Kidney glomerular epithelial cell (primary cell): ENCODE results near the gene CFAP210.
A peak's percentile ranks its signal among the peaks of the same experiment; 100 is the strongest.
"Not testable (repeated sequence)": the region's sequence is repeated elsewhere in the genome, so short reads cannot be mapped to it uniquely, and the experiment has no call there.

Experiments used
- DNase-seq: peaks from one replicate; lab custom pipeline; 2025; lab: John Stamatoyannopoulos, UW

CFAP210 gene

DNA sequence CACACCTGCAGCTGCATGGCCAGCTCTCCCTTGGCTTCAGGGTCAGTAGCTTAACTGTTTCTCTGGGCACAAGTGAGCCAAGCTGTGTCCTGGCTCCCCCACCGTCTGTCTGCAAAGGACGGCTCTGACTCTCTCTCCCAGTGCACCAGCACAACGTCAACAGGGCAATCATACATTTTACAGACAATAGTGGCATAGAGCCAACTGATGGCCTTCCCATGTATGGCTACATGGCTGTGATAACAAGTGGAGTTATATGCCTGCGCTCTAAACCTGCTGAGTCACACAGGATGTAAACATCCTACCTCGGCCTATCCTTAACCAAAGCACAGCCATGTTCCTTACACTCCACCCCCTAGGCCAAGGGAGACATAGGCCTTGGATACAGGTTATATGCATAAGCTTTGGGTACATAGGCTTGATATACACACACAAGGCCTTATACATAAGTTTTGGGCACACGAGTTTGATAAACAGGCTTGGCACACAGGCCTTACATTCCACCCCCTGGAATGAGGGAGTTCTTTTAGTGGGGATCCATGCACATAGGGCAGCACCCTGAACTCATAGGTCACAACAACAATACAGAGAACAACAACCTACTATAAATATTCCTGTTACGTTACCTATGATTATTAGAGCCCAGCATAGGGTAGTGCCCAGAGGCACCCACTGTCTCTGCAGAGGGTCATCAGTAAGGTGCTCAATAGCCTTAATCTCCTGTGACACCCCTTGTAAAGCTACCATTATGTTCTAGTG, 17.7 kb upstream of the CFAP210 start:
- DNase-seq = no peak

DNA sequence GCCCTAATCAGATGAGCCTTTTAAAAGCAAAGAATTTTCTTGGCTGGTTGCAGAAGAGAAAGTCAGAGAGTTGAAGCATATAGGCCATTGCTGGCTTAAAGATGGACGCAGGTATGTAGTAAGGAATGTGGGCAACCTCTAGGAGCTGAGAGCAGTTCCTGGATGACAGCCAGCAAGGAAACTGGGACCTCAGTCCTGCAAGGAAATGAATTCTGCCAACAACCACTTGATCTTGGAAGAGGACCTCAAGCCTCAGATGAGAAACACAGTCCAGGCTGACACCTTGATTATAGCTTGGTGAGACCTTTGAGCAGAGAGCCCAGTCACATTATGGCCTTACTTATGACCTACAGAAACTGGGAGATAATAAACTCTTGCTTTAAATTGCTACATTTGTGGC, 15.8 kb upstream of the CFAP210 start:
- DNase-seq = no peak

DNA sequence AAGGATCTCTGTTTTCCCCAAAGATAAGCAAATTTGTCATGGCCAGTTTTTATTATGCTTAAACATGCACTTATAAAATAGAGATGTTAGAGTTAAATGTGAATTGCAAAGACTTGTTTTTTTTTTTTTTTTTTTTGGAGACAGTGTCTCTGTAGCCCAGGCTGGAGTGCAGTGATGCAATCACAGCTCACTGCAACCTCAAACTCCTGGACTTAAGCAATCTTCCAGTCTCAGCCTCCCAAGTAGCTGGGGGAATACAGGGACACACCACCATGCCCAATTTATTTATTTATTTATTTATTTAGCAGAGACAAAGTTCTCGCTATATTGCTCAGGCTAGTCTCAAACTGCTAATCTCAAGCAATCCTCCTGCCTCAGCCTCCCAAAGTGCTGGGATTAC, 15.1 kb upstream of the CFAP210 start:
- no peak for DNase-seq

DNA sequence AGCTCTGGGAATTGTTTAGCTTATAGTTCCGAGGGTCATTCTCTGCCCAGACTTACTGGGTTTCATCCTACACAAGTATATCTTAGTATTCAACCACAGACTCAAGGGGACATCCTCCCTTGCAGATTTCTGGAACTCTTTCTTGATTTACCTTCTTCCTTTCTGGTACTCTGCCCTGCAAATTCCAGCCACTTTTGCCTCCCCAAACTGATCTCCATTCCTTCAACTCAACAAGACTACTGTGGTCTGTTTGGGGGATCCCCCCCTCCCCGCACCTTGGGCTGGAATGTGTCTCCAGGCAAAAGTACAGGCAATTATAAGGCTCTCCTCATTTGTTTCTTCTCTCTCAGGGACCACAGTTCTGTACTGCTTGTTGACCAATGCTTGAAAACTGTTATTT, 13.4 kb upstream of the CFAP210 start:
- DNase-seq = no peak

DNA sequence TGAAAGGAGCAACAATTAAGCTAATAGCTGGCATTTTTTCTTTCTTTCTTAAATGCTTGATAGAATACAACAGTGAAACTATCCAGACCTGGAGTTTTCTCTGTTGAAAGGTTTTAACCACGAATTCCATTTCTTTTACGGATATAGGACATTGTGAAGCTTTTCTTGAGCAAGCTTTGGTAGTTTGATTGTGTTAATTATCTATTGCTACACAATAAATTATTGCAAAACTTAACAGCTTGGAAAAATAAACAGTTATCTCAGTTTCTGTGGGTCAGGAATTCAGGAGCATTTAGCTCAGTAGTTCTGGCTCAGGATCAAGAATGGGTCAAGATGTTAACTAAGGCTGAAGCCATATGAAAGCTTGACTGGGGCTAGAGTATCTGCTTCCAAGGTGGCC, 11.7 kb upstream of the CFAP210 start:
- DNase-seq = peak; percentile 54

DNA sequence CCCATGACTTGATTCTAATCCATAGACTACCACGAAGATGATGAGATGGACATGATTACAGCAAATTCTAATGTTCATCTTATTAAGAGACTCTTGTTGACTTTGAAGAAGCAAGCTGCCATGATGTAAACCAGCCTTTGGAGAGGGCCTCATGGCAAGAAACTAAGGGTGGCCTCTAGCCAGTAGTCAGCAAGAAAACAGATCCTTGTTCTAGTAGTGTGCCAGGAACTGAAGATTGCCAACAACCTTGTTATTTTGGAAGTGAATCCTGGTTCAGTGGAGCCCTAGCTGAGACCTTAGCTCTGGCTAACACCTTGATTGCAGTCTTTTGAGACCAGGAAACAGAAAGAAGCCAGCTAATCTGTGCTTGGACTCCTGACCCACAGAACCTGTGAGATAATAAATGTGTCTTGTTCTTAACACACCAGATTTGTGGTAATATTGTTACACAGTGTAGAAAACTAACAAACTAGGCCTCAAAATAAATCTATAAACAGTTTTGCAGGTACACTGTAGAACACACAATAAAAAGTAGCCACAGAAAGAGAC, 10.0 kb upstream of the CFAP210 start:
- DNase-seq = no peak

DNA sequence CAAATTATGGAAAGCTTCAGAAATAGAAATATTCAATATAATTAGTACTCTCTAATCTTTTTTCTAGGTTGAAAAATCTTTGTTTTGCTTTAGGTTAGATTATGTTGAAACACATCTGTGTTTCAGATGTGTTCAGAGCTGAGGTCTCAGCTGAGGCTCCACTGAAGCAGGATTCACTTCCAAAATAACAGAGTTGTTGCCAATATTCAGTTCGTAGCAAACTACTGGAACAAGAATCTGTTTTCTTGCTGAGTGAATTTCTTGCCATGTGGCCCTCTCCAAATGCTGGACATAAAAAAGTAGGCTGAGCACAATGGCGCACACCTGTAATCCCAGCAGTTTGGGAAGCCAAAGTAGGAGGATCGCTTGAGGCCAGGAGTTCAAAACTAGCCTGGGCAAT, 8.8 kb upstream of the CFAP210 start:
- no peak for DNase-seq

DNA sequence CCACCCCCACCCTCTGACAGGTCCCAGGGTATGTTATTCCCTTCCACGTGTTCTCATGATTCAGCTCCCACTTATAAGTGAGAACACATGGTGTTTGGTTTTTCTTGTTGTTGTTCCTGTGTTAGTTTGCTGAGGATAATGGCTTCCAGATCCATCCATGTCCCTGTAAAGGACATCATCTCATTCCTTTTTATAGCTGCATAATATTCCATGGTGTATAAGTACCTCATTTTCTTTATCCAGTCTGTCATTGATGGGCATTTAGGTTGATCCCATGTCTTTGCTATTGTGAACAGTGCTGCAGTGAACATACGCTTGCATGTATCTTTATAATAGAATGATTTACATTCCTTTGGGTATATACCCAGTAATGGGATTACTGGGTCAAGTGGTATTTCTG, 5.0 kb upstream of the CFAP210 start:
- DNase-seq = not testable (repeated sequence)

DNA sequence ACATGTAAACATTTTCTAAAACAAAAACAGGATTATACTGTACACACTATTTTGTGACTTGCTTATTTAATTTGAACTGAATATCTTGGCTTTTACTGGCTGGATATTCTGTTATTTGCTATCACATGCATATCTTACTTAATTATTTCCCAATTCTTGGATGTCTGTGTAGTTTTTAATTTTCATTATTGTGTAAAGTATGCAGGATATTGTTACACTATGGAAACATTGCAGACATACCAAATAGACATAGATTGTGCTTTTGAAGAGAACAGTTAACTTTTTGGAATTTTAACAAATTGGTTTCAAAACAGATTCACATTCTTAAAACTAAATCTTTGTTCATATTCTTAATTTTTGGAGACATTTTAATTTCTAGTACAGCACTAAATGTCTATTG, 2.2 kb upstream of the CFAP210 start:
- no peak for DNase-seq

DNA sequence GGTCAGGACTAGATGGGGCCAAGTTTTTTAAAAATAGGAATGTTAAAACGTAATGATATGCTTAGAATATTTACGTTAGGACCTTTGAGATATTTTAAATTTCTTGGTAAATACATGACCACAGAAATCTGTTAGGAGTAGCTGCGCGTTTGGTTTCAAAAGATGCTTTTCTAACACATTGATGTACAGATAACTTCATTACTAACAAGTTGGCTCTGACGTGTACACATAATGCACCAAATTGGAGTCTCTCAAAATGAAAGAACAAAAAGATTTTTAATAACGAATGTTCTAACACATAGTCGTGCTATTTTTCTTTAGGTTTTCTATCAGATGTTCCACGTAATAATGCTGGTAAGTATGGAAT, 672 bp upstream of the CFAP210 start:
- no peak for DNase-seq

DNA sequence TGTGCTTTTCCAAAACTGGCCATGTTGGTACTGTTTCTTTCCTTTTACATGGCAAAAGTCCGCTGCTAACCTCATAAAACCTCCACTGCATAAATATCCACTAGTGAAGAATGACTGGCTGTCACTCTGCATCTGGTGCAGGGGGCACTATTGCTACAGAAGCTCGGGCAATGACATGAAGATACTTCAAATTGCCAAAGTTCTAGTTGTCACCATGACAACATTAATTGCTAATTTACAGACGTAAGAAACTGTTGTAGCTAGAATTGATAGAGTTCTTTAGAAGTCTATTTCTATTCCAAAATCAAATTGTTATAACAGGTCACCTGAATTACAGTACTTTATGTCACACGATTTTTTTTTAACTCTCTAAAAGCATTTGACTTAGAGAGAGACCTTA, 845 bp downstream of the CFAP210 start:
- DNase-seq = no peak

DNA sequence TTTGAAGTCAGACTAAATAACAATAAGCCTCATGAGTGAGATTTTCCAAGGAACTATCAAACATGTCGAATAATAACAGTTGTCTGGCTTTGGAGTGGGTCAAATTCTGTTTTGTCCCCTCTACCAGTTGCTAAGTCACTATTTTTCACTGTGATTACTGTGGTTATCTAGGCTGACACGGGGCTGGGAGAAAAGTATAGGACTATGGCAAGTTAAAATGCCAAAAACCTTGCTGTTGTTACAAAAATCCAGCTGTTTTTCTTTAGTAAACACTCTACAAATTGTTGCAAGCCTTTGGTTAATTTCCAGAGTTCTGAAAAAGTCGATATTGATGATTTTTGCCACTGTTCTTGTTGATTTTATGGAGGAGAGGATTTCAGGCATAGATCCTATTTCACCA, 1.5 kb downstream of the CFAP210 start:
- no peak for DNase-seq

DNA sequence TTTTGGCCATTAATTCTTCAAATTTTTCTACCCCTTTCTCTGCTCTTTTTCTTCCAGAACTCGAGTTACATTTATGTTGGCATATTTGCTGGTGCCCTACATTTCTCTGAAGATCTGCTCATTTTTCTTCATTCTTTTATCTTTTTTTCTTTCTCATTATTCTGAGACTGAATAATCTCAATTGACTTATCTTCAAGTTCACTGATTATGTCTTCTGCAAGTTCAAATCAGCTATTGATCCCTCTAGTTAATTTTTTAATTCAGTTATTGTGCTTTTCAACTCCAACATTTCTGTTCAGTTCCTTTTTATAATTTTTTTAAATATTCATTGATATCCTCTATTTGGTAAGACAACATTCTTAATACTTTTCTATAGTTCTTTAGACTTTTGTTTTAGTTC, 3.2 kb downstream of the CFAP210 start:
- no peak for DNase-seq

DNA sequence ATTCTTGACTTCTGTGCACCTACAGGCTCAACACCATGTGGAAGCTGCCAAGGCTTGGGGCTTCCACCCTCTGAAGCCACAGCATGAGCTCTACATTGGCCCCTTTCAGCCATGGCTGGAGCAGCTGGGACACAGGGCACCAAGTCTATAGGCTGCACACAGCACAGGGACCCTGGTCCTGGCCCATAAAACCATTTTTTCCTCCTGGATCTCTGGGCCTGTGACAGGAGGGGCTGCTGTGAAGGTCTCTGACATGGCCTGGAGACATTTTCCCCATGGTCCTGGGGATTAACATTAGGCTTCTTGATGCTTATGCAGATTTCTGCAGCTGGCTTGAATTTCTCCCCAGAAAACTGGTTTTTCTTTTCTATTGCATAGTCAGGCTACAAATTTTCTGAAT, 6.3 kb downstream of the CFAP210 start:
- DNase-seq = not testable (repeated sequence)

DNA sequence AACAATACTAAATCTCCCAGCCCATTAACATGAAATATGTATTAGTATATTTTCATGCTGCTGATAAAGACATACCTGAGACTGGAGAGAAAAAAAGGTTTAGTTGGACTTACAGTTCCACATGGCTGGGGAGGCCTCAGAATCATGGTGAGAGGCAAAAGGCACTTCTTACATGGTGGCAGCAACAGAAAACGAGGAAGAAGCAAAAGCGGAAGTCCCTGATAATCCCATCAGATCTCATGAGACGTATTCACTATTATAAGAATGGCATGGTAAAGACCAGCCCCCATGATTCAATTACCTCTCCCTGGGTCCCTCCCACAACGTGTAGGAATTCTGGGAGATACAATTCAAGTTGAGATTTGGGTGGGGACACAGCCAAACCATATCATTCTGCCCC, 7.4 kb downstream of the CFAP210 start:
- DNase-seq = not testable (repeated sequence)

DNA sequence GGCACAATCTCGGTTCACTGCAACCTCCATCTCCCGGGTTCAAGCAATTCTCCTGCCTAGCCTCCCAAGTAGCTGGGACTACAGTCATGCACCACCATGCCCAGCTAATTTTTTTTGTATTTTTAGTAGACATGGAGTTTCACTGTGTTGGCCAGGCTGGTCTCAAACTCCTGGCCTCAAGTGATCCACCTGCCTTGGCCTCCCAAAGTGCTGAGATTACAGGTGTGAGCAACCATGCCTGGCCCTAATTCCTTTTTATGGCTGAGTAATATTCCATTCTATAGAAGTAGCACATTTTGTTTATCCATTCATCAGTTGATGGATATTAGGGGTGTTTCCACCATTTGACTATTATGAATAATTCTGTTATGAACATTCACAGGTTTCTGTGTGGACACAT, 9.5 kb downstream of the CFAP210 start:
- not testable (repeated sequence) for DNase-seq

DNA sequence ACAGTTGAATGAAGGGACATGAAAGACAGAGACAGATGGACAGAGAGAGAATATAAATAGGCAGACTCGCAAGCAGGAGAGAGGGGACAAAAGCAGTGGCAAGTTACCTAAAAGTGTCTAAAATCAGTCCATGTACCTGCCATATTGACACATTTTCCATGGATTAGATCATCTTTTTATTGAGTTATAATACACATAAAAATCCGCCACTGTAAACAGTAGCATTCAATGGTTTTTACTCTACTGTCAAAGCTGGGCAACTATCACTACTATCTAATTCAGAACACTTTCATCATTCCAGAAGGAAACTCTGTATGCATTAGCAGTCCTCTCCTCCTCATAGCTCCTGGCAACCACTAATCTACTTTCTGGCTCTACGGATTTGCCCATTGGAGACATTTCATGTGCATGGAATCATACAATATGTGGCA, 10.1 kb downstream of the CFAP210 start:
- no peak for DNase-seq

DNA sequence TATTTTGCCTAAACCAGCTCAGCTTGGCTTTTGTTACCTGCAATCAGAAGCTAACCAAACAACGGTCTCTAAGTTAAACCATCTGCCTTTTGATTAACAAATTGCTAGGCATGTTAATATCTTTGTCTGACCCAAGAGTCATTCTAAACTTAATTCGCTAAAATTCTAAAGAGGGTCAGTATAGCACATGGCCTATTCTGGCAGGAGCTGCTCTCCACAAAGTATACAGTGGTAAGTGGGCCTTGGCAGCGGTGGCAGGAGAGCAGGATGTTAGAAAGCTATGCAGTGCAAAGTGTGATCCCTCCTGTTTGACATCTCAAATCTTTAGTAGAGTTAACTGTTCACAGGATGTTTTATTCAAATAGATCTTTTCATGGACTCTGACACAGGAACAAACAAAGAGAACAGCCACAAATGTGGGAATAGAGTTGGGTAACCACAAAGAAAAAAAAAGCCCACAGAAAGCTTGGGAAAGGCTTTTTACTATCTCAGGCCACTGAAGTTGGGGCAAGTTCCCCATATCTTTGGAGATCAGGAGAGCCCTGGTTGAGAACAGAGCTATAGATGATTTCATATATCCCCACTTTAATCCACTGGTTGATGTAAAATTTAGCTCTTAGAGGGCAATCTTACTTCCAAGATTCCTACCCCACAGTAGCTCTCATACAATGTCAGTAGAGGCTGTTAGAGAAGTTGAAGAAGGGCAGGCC, 10.6 kb downstream of the CFAP210 start:
- DNase-seq = no peak

DNA sequence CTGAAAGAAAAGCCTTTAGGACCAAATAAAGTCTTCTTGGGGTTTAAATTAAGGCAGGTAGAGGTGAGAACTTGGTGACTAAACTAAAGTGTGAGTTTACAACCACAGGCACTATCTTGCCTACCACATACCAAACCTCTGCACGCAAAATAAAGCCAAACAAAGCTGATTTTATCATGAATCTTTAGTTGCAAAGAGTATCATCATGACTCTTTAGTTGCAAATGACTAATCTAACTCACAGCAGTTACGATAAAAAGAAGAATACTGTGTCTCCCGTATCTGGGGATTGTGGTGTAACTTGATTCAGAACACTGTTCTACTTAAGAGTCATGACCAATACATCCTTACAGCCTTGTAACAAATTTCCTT, 11.2 kb downstream of the CFAP210 start:
- DNase-seq = no peak

DNA sequence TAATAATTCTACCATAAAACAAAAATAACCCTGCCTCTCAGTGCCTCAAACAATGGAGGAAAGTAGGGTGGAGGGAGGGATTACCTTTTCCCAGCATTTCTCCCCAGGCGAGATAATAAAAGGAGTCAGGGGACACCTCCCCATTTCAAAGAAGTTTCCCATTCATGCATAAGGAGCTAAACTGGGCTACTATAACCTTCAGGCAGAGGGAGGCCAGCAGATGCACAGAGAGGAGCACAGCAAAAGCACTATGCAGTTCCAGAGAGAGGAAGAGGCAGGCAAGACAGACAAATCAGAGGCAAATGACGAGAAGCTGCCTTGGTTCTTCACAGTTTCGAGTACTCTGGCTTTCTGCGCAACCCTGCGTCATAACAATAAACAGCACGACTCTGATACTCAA, 17.4 kb downstream of the CFAP210 start:
- no peak for DNase-seq

DNA sequence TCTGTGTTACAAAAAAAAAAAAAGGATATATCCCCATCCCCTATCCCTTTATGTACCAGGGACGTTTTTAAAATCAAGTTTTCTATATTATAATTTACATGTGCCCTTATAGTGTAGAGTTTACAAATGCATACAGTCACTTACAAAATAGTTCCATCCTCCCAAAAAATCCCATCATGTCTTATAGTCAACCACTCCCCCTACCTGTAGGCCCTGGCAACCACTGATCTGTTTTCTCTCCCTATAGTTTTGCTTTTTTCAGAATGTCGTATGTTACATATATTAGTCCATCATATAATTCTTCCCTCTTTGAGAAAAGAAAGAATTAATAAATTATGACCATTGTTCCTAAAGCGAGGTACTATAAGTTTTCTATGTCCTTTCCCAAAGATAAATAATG, 17.8 kb downstream of the CFAP210 start:
- DNase-seq = no peak

DNA sequence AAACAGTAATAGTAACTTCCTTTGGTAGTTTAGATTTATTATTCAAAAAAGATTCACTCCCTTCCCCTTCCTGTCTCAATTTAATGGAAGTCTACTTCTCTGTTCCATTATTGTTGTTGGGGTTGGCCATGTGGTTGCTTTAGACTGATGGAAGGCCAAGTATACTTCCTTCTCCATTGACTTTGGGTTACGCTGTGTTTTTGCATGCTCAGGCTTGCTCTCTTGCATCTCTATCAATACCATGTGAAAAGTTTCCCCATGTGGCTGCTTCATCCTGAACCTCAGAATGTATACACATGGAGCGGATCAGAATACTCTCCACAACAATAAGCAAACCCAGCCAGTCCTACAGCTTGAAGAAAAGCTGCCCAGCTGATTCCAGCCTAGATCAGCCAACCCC, 20.3 kb downstream of the CFAP210 start:
- no peak for DNase-seq

DNA sequence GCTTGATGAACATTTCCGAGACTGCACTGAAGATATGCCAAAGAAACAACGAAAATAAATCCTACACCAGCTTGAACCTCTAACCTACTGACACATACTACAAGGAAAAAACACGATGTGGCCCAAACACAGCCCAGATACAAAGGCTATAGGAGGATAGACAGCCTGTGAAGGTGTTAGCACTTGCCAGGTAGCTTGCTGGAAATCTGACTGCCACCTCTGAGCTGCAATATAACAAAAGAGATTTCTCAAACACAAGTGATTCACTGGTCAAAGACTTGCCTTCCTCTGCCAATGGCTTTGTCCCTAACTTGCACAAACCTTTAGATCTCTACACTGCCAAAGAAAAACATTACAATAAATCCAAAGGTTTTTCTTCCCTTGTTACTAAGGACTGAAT, 21.1 kb downstream of the CFAP210 start:
- DNase-seq = no peak

DNA sequence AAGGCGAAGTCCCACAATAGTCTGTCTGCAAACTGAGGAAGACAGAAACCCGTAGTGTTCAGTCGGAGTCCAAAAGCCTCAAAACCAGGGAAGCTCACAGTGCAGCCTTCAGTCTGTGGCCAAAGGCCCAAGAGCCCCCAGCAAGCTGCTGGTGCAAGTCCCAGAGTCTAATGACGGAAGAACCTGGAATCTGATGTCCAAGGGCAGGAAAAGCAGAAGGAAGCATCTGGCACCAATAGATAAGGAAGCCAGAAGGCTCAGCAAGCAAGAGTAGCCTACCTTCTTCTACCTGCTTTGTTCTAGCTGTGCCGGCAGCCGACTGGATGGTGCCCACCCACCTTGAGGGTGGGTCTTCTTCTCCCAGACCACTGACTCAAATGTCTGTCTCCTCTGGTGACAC, 21.8 kb downstream of the CFAP210 start:
- no peak for DNase-seq
